IPS DF 6.9 (cell line): Measurements from ENCODE around the gene DCLK1.

Experiments used
- DNase-seq: peaks from one replicate; pipeline ENCODE4 v3.0.0-alpha.2; 2013; ENCODE audit warnings: low read depth, low spot score
- H3K27ac ChIP-seq: one replicate; pipeline ENCODE4 v1.5.1; 2013; ENCODE audit warnings: low read length, control low read depth
- H3K27me3 ChIP-seq: 2 replicates; pipeline ENCODE4 v1.6.1; 2013; ENCODE audit warnings: mild to moderate bottlenecking, low read length; ENCODE audit not compliant: control insufficient read depth, insufficient read depth
- H3K36me3 ChIP-seq: 2 replicates; pipeline ENCODE4 v1.6.1; 2013; ENCODE audit warnings: low read length; ENCODE audit not compliant: control insufficient read depth, insufficient read depth
- H3K4me1 ChIP-seq: 2 replicates; pipeline ENCODE4 v1.6.1; 2013; ENCODE audit warnings: low read length; ENCODE audit not compliant: control insufficient read depth, insufficient read depth
- H3K4me3 ChIP-seq: 2 replicates; pipeline ENCODE4 v1.5.1; 2013; ENCODE audit warnings: mild to moderate bottlenecking, low read length
- H3K9me3 ChIP-seq: 2 replicates; pipeline ENCODE4 v1.6.1; 2013; ENCODE audit warnings: low read length, inconsistent platforms; ENCODE audit not compliant: control insufficient read depth, insufficient read depth
- WGBS: extraction: QIAGEN DNeasy Blood & Tissue Kit; methylation state at CpG from one replicate; pipeline ENCODE4 v1.1.7; 2013; ENCODE audit warnings: mixed read lengths, missing lambda C conversion rate; ENCODE audit not compliant: insufficient read length, insufficient coverage; 5-methylcytosine and 5-hydroxymethylcytosine counted together

Gene DCLK1

DNA sequence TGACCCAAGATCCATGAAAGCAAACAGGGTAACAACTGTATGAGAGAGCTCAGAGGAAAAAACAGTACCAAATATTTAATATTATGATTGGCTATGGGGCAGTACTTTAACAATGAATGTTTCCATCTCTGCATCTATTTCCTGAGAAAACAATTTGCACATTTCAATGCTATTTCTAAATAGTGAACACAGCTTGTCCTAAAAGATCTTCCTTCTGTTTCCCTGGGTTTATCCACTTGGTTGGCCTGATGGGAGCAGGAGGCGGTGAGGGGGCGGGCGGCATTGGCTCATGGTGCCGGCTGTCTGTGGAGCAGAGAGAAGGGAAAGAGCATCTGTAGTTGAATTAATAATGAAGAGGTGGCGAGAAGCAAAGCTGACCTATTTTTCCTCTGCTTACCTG is 291.4 kb downstream of the DCLK1 start:
- no CpG with 5 or more reads among the region's 5 CpGs for WGBS
- DNase-seq, result no peak

GRCh38 chr13:35838356-35838755 is 292.8 kb downstream of the DCLK1 start:
- no peaks in the 10 kb centered on the region for H3K27me3 ChIP-seq
- H3K4me1 ChIP-seq, result no peaks in the 10 kb centered on the region
- no peaks in the 10 kb centered on the region for H3K36me3 ChIP-seq
- H3K4me3 ChIP-seq, result no peak overlapping the region
- WGBS, result no CpG with 5 or more reads among the region's 1 CpG
- H3K27ac ChIP-seq, result no peak overlapping the region
- DNase-seq, result no peak
- H3K9me3 ChIP-seq, result no peaks in the 10 kb centered on the region

More for the DNA sequence above, 291.4 kb downstream of the DCLK1 start:
- no peaks in the 10 kb centered on the region for H3K36me3 ChIP-seq
- no peaks in the 10 kb centered on the region; the same call in 1 of the 2 replicates for H3K4me1 ChIP-seq
- H3K9me3 ChIP-seq, result no peaks in the 10 kb centered on the region
- H3K27me3 ChIP-seq, result no peaks in the 10 kb centered on the region
- H3K27ac ChIP-seq, result no peak overlapping the region
- H3K4me3 ChIP-seq, result no peak overlapping the region

GRCh38 chr13:35836446-35836845 is 294.7 kb downstream of the DCLK1 start:
- Histone ChIP-seq H3K27ac (no peak overlapping the region), H3K4me3 (no peak overlapping the region), H3K4me1 (no peaks in the 10 kb centered on the region), H3K27me3 (no peaks in the 10 kb centered on the region), H3K9me3 (no peaks in the 10 kb centered on the region), H3K36me3 (no peaks in the 10 kb centered on the region)
- no peak for DNase-seq
- WGBS, result no CpG with 5 or more reads among the region's 7 CpGs

- Histone ChIP-seq H3K27ac (no peak overlapping the region), H3K27me3 (no peaks in the 10 kb centered on the region), H3K9me3 (no peaks in the 10 kb centered on the region), H3K36me3 (no peaks in the 10 kb centered on the region), H3K4me3 (no peak overlapping the region), H3K4me1 (no peaks in the 10 kb centered on the region)
- no peak for DNase-seq
- WGBS, result no CpG with 5 or more reads among the region's 4 CpGs
Measured at GRCh38 chr13:35835989-35836388, 295.2 kb downstream of the DCLK1 start.

- no peaks in the 10 kb centered on the region for H3K9me3 ChIP-seq
- DNase-seq, result no peak
- WGBS, result no CpG with 5 or more reads among the region's 6 CpGs
- H3K36me3 ChIP-seq, result no peaks in the 10 kb centered on the region
- H3K4me3 ChIP-seq, result no peak overlapping the region
- no peaks in the 10 kb centered on the region for H3K4me1 ChIP-seq
- H3K27ac ChIP-seq, result no peak overlapping the region
- H3K27me3 ChIP-seq, result no peaks in the 10 kb centered on the region
Measured at GRCh38 chr13:35833608-35834275, 297.4 kb downstream of the DCLK1 start.

- Histone ChIP-seq H3K36me3 (no peaks in the 10 kb centered on the region), H3K27me3 (no peaks in the 10 kb centered on the region), H3K27ac (no peak overlapping the region), H3K9me3 (no peaks in the 10 kb centered on the region), H3K4me3 (no peak overlapping the region), H3K4me1 (no peaks in the 10 kb centered on the region)
- DNase-seq, result no peak
- no CpG with 5 or more reads among the region's 9 CpGs for WGBS
Measured at GRCh38 chr13:35833031-35833430, 298.2 kb downstream of the DCLK1 start.

DNA sequence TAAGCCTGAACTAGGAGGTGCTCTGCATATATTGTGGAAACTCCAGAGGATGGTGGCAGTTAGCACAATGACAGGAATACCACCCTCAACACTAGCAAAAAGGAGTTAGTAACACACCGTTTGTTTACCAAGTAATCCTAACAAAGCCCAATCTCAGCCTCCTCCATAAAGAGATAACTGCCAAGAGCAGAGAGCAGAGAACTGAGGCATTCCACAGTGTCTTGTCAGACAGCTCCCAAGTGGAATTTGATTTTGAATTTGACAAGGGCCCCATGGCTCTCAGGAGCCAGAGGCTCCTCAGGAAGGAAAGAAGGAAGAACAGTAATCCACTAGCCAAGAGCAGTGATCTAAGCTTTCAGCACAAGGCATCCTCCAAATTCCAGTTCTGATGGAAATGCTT is 298.6 kb downstream of the DCLK1 start:
- Histone ChIP-seq H3K4me1 (no peaks in the 10 kb centered on the region), H3K36me3 (no peaks in the 10 kb centered on the region), H3K27me3 (no peaks in the 10 kb centered on the region), H3K4me3 (no peak overlapping the region), H3K27ac (no peak overlapping the region), H3K9me3 (no peaks in the 10 kb centered on the region)
- DNase-seq, result no peak
- WGBS, result no CpG with 5 or more reads among the region's 1 CpG

DNA sequence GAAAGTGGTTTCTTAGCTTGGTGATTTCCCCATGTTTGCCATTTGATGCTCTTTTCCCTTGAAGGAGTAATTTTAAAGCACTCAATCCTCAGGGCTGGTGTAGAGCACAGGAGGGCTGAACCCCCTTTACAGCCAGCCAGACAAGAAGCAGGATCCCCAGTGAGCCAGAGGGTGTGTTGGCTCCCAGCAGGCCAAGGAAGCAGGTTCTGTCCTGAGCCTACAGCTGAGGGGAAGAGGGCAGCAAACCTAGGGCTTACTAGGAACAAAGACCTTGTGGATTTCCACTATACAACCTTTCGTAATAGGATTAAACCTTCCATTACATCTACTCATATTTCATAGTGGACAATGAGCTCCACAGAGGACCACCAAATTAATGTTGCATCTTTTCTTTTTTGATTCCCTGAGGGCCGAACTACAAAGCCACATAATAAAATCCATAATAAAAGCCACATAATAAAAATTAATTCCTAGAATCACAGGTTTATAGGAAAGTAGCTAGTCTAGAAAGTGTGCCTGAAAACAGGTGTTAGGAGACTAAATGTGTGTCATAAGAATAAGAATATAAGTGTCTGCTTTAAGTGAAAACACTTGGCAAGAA is 300.2 kb downstream of the DCLK1 start:
- Histone ChIP-seq H3K27me3 (no peaks in the 10 kb centered on the region), H3K27ac (no peak overlapping the region), H3K9me3 (no peaks in the 10 kb centered on the region), H3K4me3 (no peak overlapping the region), H3K4me1 (no peaks in the 10 kb centered on the region), H3K36me3 (no peaks in the 10 kb centered on the region)
- WGBS, result no CpG with 5 or more reads among the region's 2 CpGs
- no peak for DNase-seq

GRCh38 chr13:35826626-35827254 is 304.4 kb downstream of the DCLK1 start:
- no peaks in the 10 kb centered on the region for H3K4me1 ChIP-seq
- H3K36me3 ChIP-seq, result no peaks in the 10 kb centered on the region
- H3K27me3 ChIP-seq, result no peaks in the 10 kb centered on the region
- no peak overlapping the region for H3K27ac ChIP-seq
- H3K9me3 ChIP-seq, result no peaks in the 10 kb centered on the region
- WGBS, result no CpG with 5 or more reads among the region's 10 CpGs
- no peak overlapping the region for H3K4me3 ChIP-seq
- peak; percentile 18 for DNase-seq

DNA sequence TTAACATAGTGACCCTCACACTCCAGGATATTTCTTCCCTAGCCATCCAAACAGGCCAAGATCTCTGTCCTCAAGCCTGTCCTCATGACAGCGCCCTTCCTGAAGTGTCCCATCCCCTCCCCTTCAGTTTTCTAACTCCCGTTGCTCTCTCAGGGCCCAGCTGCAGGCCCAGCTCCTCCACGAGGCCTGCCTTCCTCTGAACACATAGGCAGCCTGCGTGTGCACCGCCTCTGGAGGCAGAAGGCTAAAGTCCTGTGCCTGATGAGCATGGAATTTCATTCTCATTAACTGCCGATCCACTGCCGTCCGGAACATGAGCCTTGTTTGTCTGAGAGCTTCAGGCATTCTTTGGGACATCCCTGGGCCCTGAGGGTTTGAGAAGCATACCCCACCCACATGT is 306.4 kb downstream of the DCLK1 start:
- DNase-seq, result no peak
- WGBS, result no CpG with 5 or more reads among the region's 8 CpGs
- no peaks in the 10 kb centered on the region for H3K36me3 ChIP-seq
- no peak overlapping the region for H3K4me3 ChIP-seq
- no peaks in the 10 kb centered on the region for H3K9me3 ChIP-seq
- no peaks in the 10 kb centered on the region for H3K4me1 ChIP-seq
- no peaks in the 10 kb centered on the region for H3K27me3 ChIP-seq
- no peak overlapping the region for H3K27ac ChIP-seq
